AG09319 (cell line): ENCODE results near the gene NUP42.
A peak's percentile ranks its signal among the peaks of the same experiment; 100 is the strongest.

ENCODE experiments used
- DNase-seq: peaks from one replicate; pipeline ENCODE4 v3.0.0-alpha.2; 2010; ENCODE audit warnings: low read depth; ENCODE audit errors: extremely low read depth
- TF ChIP-seq, protein P1 (sequence below): IDR thresholded peaks from 2 replicates; pipeline ENCODE4 v1.5.1; 2011; ENCODE audit warnings: low read depth, mild to moderate bottlenecking, inconsistent platforms, low read length, moderate library complexity

Gene NUP42

DNA sequence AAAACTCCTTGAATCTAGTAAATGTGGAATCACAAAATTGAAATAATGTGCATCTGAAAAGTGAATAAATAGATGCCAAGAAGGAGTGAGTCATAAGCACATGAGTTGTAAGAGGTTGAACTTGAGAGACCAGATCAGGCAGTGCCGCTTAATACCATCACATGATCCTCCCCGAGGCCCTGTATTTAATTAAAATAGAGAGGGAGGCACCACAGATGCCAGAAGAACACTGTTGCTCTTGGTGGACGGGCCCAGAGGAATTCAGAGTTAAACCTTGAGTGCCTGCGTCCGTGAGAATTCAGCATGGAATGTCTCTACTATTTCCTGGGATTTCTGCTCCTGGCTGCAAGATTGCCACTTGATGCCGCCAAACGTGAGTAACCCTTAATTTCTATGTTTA lies 64.7 kb downstream of the NUP42 start, which contains the start of gene GPNMB:
Gene GPNMB, plus strand, starts transcription at position 221 of the 400 bp plus-strand sequence. Its CDS starts 83 bp downstream, at position 304.
- TF ChIP-seq, protein P1, sequence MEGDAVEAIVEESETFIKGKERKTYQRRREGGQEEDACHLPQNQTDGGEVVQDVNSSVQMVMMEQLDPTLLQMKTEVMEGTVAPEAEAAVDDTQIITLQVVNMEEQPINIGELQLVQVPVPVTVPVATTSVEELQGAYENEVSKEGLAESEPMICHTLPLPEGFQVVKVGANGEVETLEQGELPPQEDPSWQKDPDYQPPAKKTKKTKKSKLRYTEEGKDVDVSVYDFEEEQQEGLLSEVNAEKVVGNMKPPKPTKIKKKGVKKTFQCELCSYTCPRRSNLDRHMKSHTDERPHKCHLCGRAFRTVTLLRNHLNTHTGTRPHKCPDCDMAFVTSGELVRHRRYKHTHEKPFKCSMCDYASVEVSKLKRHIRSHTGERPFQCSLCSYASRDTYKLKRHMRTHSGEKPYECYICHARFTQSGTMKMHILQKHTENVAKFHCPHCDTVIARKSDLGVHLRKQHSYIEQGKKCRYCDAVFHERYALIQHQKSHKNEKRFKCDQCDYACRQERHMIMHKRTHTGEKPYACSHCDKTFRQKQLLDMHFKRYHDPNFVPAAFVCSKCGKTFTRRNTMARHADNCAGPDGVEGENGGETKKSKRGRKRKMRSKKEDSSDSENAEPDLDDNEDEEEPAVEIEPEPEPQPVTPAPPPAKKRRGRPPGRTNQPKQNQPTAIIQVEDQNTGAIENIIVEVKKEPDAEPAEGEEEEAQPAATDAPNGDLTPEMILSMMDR = no peak
- peak; percentile 92 for DNase-seq

DNA sequence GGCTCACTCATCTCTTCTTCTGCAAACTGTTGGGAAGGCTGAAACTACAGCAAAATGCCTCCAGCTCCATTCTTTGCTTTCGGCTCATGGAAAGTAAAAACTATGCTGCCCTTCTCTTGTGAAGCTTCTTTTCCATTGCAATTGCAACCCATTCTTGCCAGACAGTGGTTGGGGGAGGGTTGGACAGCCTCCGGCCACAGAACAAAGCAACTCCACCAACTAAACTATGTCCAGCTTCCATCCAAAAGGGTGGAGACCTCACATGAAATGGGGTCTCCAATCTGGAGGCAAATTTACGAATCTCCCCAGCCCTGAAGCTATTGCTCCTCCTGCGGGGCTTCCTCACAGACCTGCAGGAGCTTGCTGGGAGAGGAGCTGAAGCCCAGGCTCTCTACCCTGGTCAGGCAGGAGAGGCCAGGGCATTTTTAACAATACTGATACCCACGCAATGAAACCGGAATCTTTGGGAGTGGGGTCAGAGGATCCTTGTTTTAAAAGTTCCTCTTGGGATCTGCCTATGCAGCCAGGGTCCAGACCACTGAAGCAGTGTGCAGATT lies 65.3 kb downstream of the NUP42 start:
- DNase-seq = no peak

DNA sequence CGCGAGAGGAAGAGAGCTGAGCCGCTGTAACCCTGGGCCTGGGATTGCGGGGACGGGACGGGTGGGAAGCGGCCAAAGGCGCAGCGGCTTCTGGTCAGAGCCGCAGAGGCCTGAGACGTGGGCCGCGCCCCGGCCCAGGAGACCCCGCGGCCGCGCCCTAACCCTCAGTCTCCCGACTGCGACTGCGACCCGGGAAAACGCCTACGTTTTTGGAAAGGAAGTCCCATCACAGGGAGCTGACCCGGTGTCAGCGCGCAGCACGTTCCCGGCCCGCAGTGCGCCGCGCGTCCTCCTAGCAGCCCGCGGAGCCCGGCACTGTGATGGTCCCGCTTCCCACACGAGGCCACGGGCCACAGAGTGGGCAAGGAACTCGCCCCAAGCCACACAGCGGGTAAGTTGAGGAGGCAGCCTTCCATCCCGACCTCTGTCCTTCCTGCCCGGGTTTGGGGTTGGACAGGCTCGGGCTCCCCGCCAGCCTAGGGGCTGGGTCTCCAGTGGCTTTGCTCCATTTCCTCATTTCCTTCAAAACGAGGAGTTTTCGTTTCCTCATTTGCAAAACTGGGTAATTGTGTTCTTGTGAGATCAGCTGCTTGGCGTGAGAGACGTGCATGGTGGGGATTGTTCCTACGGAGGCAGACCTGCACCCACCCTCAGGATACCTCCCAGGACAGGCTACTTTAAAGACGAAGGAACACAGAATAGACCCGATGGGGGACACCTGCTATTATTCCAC lies 65.9 kb downstream of the NUP42 start:
- no peak for DNase-seq
- TF ChIP-seq, protein P1 = no peak

More for the DNA sequence above, 65.3 kb downstream of the NUP42 start:
- TF ChIP-seq, protein P1 = no peak

DNA sequence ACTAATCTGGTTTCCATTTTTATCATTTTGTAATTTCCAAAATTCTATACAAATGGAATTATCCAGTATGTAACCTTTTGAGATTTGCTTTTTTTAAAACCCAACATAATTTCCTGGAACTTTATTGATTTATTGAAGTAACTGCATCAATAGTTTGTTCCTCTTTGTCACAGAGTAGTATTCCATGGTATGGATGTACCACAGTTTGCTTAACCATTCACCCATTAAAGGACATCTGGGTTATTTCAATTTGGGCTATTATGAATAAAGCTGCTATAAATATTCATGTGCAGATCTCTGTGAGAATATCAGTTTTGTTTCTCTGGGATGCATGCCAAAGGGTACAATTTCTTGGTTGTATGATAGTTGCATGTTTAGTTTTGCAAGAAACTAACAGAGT lies 67.6 kb downstream of the NUP42 start:
- TF ChIP-seq, protein P1 = no peak
- no peak for DNase-seq
